HepG2 (cell line): ENCODE data around the gene ANKRD37. TPM values are rescaled to one million over a fixed set of nuclear protein-coding genes. Genes with fewer than 3 reads are reported as not detected.

ENCODE experiments used
- ATAC-seq: fragments of 200-7000 bp; cut with Tn5 transposase; 3 replicates; pipeline ENCODE4 v1.9.1; 2020; ENCODE audit warnings: mild to moderate bottlenecking, moderate library complexity
- BruUV-seq: library from RNA; stranded (reverse); fragments of 400-500 nt; replicated peaks from 2 replicates; lab custom pipeline; 2021; lab: Mats Ljungman, UMichigan
- CTCF ChIA-PET: fragments of 300-600 bp; formaldehyde crosslinking; extraction: SDS; loops from one replicate; lab custom pipeline; 2021; ENCODE audit warnings: low total read pairs, inconsistent platforms, low intra/inter-chr PET ratio; lab: Yijun Ruan, JAX
- POLR2A ChIA-PET: fragments of 350-600 bp; sonication (Branson Sonifier 250); formaldehyde crosslinking; loops from one replicate; lab custom pipeline; 2020; ENCODE audit warnings: antibody characterized with exemption, inconsistent platforms; lab: Yijun Ruan, JAX
- DNase-seq: peaks from one replicate; pipeline ENCODE4 v3.0.0-alpha.2; 2015; ENCODE audit warnings: low spot score
- FAIRE-seq: peaks from 3 replicates; lab custom pipeline; 2011; peaks lifted over from hg19 to GRCh38; lab: Jason Lieb, UNC
- H2AFZ ChIP-seq: one replicate; pipeline ENCODE4 v1.6.1; 2011; ENCODE audit warnings: low read length, inconsistent platforms
- H3K27ac ChIP-seq: fragments of 300-600 bp; 3 replicates; pipeline ENCODE4 v1.8.0; 2011; ENCODE audit warnings: mixed run types, mild to moderate bottlenecking, mixed read lengths, low read length, inconsistent platforms; ENCODE audit not compliant: insufficient read depth; ENCODE audit errors: extremely low read length
- H3K27me3 ChIP-seq, 2 experiments: fragments of 200-600 bp in 1 of 2; 2 replicates in 1 of 2; 3 replicates in 1 of 2; pipeline versions ENCODE4 v1.6.0 to v1.8.0; 2011; ENCODE audit warnings: low read length in 2 of 2, mild to moderate bottlenecking in 2 of 2, moderate library complexity in 2 of 2, inconsistent platforms in 1 of 2; ENCODE audit not compliant: insufficient read depth in 2 of 2, control insufficient read depth in 1 of 2
- H3K36me3 ChIP-seq, 2 experiments: fragments of 200-600 bp in 1 of 2; replicated peaks in 1 of 2; 2 replicates in 1 of 2; 3 replicates in 1 of 2; pipeline versions ENCODE4 v1.5.1 to v1.8.0; 2011; ENCODE audit warnings: low read length in 2 of 2, inconsistent platforms in 1 of 2; ENCODE audit not compliant: insufficient read depth in 2 of 2, control insufficient read depth in 1 of 2
- H3K4me1 ChIP-seq: 2 replicates; pipeline ENCODE4 v1.5.1; 2012; ENCODE audit warnings: low read length, inconsistent platforms; ENCODE audit not compliant: insufficient read depth
- H3K4me2 ChIP-seq: 2 replicates; pipeline ENCODE4 v1.6.0; 2011; ENCODE audit warnings: low read depth, low read length, inconsistent platforms
- H3K4me3 ChIP-seq, 3 experiments: fragments of 200-600 bp in 1 of 3; sonication (generic), shearing (Covaris generic) in 1 of 3; replicated peaks in 1 of 3; 2 replicates each; pipeline ENCODE4 v1.5.1; 2011 to 2016; ENCODE audit warnings: low read length in 3 of 3, inconsistent platforms in 2 of 3, low read depth in 2 of 3, mild to moderate bottlenecking in 2 of 3, control low read depth in 1 of 3, mixed read lengths in 1 of 3; ENCODE audit not compliant: insufficient read depth in 1 of 3
- H3K79me2 ChIP-seq: one replicate; pipeline ENCODE4 v1.6.1; 2011; ENCODE audit warnings: low read length, inconsistent platforms; ENCODE audit not compliant: insufficient read depth
- H3K9ac ChIP-seq: 2 replicates; pipeline ENCODE4 v1.6.0; 2011; ENCODE audit warnings: mild to moderate bottlenecking, low read depth, low read length, inconsistent platforms; ENCODE audit not compliant: insufficient read depth
- H3K9me3 ChIP-seq: 2 replicates; pipeline ENCODE4 v1.5.1; 2012; ENCODE audit warnings: mild to moderate bottlenecking, low read length
- H4K20me1 ChIP-seq: 2 replicates; pipeline ENCODE4 v1.6.0; 2011; ENCODE audit warnings: inconsistent platforms, mild to moderate bottlenecking, low read length, moderate library complexity; ENCODE audit not compliant: insufficient read depth
- CCAR2 ChIP-seq: fragments of 200-400 bp; formaldehyde crosslinking; optimal IDR thresholded peaks from 2 replicates; pipeline ENCODE3; 2018; ENCODE audit warnings: low read depth, mild to moderate bottlenecking, low read length, moderate library complexity
- IRF9 ChIP-seq: sonication (generic); formaldehyde crosslinking; IDR thresholded peaks from 2 replicates; pipeline ENCODE4 v1.8.0; 2022; ENCODE audit warnings: missing genetic modification reagents, mild to moderate bottlenecking, borderline replicate concordance
- JUNB ChIP-seq: sonication (generic); formaldehyde crosslinking; IDR thresholded peaks from 2 replicates; pipeline ENCODE4 v1.8.0; 2022; ENCODE audit warnings: missing genetic modification reagents, mild to moderate bottlenecking, borderline replicate concordance
- KLF16 ChIP-seq, 2 experiments: sonication (generic) in 1 of 2; formaldehyde crosslinking in 1 of 2; IDR thresholded peaks; 2 replicates each; pipeline versions ENCODE4 v1.6.1 to v1.8.0; 2016 to 2023; ENCODE audit warnings: missing genetic modification reagents in 2 of 2, missing compliant biosample characterization in 1 of 2
- KLF9 ChIP-seq: IDR thresholded peaks from 2 replicates; pipeline ENCODE4 v1.6.1; 2016; ENCODE audit warnings: low read depth
- MBNL3 ChIP-seq: fragments of 250-450 bp; sonication (Bioruptor Pico); conservative IDR thresholded peaks from 2 replicates; pipeline ENCODE4 v1.8.0; 2022; ENCODE audit warnings: mild to moderate bottlenecking, inconsistent platforms
- SNAPC2 ChIP-seq: sonication (generic); formaldehyde crosslinking; IDR thresholded peaks from 2 replicates; pipeline ENCODE4 v1.8.1; 2022; ENCODE audit warnings: mild to moderate bottlenecking, missing genetic modification reagents
- THAP11 ChIP-seq: IDR thresholded peaks from 2 replicates; pipeline ENCODE4 v1.6.1; 2016; ENCODE audit warnings: missing biosample characterization, missing genetic modification reagents
- TIGD3 ChIP-seq: sonication (generic); formaldehyde crosslinking; IDR thresholded peaks from 2 replicates; pipeline ENCODE4 v1.5.1; 2020; ENCODE audit warnings: mild to moderate bottlenecking, missing genetic modification reagents, borderline replicate concordance
- ZBTB42 ChIP-seq: sonication (generic); formaldehyde crosslinking; IDR thresholded peaks from 2 replicates; pipeline ENCODE4 v1.5.0; 2020; ENCODE audit warnings: mild to moderate bottlenecking, missing genetic modification reagents
- ZNF446 ChIP-seq: sonication (generic); formaldehyde crosslinking; IDR thresholded peaks from 2 replicates; pipeline ENCODE4 v1.5.0; 2020; ENCODE audit warnings: mild to moderate bottlenecking, missing genetic modification reagents
- ZNF557 ChIP-seq: sonication (generic); formaldehyde crosslinking; IDR thresholded peaks from 2 replicates; pipeline ENCODE4 v1.4.0; 2020; ENCODE audit warnings: missing genetic modification reagents
- ZNF558 ChIP-seq: sonication (generic); formaldehyde crosslinking; IDR thresholded peaks from 2 replicates; pipeline ENCODE4 v1.9.0; 2022; ENCODE audit warnings: mild to moderate bottlenecking, missing genetic modification reagents, borderline replicate concordance
- ZNF564 ChIP-seq: sonication (generic); formaldehyde crosslinking; IDR thresholded peaks from 2 replicates; pipeline ENCODE4 v1.8.1; 2023; ENCODE audit warnings: mild to moderate bottlenecking, missing genetic modification reagents
- ZNF574 ChIP-seq: sonication (generic); formaldehyde crosslinking; IDR thresholded peaks from 2 replicates; pipeline ENCODE4 v1.4.0; 2020; ENCODE audit warnings: missing genetic modification reagents
- ZNF761 ChIP-seq: sonication (generic); formaldehyde crosslinking; conservative IDR thresholded peaks from 2 replicates; pipeline ENCODE4 v1.4.0; 2020; ENCODE audit warnings: mild to moderate bottlenecking, missing genetic modification reagents
- ZNF792 ChIP-seq: IDR thresholded peaks from 2 replicates; pipeline ENCODE4 v1.6.1; 2016
- WGBS: methylation state at CpG from one replicate; pipeline ENCODE4 v1.1.6; 2017; ENCODE audit warnings: low lambda C conversion rate; 5-methylcytosine and 5-hydroxymethylcytosine counted together
- in situ Hi-C: cut with HindIII; loops from 2 replicates; pipeline ENCODE4 v1.10.0; 2017; ENCODE audit warnings: low pct_unique_long_range_greater_than_20kb; ENCODE audit not compliant: extremely low pct_ligation_motif_present
- intact Hi-C: fragments of 100-400 bp; cut with micrococcal nuclease; formaldehyde crosslinking; loops from one replicate; pipeline ENCODE4 v1.10.0; 2022; ENCODE audit not compliant: unreplicated experiment
- polyA plus RNA-seq, 8 experiments: library from polyadenylated mRNA; depleted of rRNA in 3 of 8; stranded (reverse) in 7 of 8; unstranded in 1 of 8; fragments of >200 nt; fragmentation: Illumina TruSeq in 4 of 8; extraction: Trizol in 4 of 8; gene quantifications; 2 replicates each; pipeline versions ENCODE4 v1.2.1 to v1.2.3, GENCODE V29; 2011 to 2016; ENCODE audit warnings: low read depth in 4 of 8, missing spikeins in 1 of 8, mixed read lengths in 1 of 8; ENCODE audit not compliant: insufficient read depth in 1 of 8
- total RNA-seq, 5 experiments: library from RNA; depleted of rRNA; stranded (reverse); fragments of >200 nt; fragmentation: Illumina TruSeq; extraction: Trizol; gene quantifications; 2 replicates each; pipeline ENCODE4 v1.2.3, GENCODE V29; 2016; ENCODE audit warnings: low read depth in 1 of 5

ANKRD37 gene
- total and polyA plus RNA-seq, 2 of the 13 experiments (the other 11 are each of a cell fraction or from before 2014, with no cell fraction given): 2.2 to 51.4 TPM

GRCh38 chr4:185425647-185426352 is 29.2 kb downstream of the ANKRD37 start, which contains the start of gene UFSP2 (continued):
- TF ChIP-seq IRF9 (CRISPR knock-in tag) (0 out of 2 replicates have a peak, but pooled peaks have one; percentile 7), ZNF761 (peak; percentile 79)
- TF ChIP-seq, all 625 proteins: peak for 252

GRCh38 chr4:185426960-185427688 is 30.5 kb downstream of the ANKRD37 start:
- H4K20me1 ChIP-seq: no peaks in the 10 kb centered on the region
- BruUV-seq: no TSS peak
- intact Hi-C loops: no loop called here
- no peak overlapping the region for H2AFZ ChIP-seq
- WGBS: 81% methylated on average over 18 of the region's 22 CpGs
- ATAC-seq (no peak), FAIRE-seq (no peak), DNase-seq (no peak)
- no peaks in the 10 kb centered on the region; a peak in 2 of 5 replicates for H3K27me3 ChIP-seq
- in situ Hi-C loops: no loop called here
- CTCF ChIA-PET: no interaction called here
- no peak overlapping the region for H3K9ac ChIP-seq
- POLR2A ChIA-PET: interaction anchor here (3.6 kb wide), 1 partner anchor 31 kb away, joined by 30 read pairs; the partner anchor contains the start of genes ANKRD37 and LRP2BP
- H3K4me2 ChIP-seq: no peak overlapping the region
- H3K27ac ChIP-seq: no peak overlapping the region
- H3K36me3 ChIP-seq: no peaks in the 10 kb centered on the region
- peaks cover 30% of the 10 kb centered on the region for H3K4me1 ChIP-seq
- H3K4me3 ChIP-seq: no peak overlapping the region
- no peaks in the 10 kb centered on the region for H3K9me3 ChIP-seq
- peaks cover 18% of the 10 kb centered on the region for H3K79me2 ChIP-seq
- TF ChIP-seq CCAR2: no peak
- TF ChIP-seq ZNF792: no peak
- no peak for TF ChIP-seq SNAPC2 (CRISPR knock-in tag)
- no peak for TF ChIP-seq ZNF446
- TF ChIP-seq THAP11 (CRISPR knock-in tag): no peak
- no peak for TF ChIP-seq JUNB (CRISPR knock-in tag)
- TF ChIP-seq ZNF557 (CRISPR knock-in tag): no peak
- no peak for TF ChIP-seq ZBTB42 (CRISPR knock-in tag)
- TF ChIP-seq ZNF574 (CRISPR knock-in tag): no peak
- no peak for TF ChIP-seq MBNL3 (CRISPR knock-in tag)
- no peak for TF ChIP-seq KLF16 (CRISPR knock-in tag; IDR thresholded peaks at IDR 0.05)
- no peak for TF ChIP-seq ZNF558 (CRISPR knock-in tag)
- TF ChIP-seq KLF9 (CRISPR knock-in tag): no peak
- no peak for TF ChIP-seq ZNF564
- TF ChIP-seq TIGD3: no peak
